DMS 273 (cell line): ENCODE measurements around the gene MAP4K1.

Source experiments
- DNase-seq: peaks from one replicate; lab custom pipeline; 2025; ENCODE audit not compliant: unreplicated experiment; lab: John Stamatoyannopoulos, UW

The MAP4K1 gene

GRCh38 chr19:38617764-38618589 lies at the start of gene MAP4K1:
Gene MAP4K1 (minus strand): TSS chr19:38617953. CDS start chr19:38617895, 58 bp downstream.
- no peak for DNase-seq

DNA sequence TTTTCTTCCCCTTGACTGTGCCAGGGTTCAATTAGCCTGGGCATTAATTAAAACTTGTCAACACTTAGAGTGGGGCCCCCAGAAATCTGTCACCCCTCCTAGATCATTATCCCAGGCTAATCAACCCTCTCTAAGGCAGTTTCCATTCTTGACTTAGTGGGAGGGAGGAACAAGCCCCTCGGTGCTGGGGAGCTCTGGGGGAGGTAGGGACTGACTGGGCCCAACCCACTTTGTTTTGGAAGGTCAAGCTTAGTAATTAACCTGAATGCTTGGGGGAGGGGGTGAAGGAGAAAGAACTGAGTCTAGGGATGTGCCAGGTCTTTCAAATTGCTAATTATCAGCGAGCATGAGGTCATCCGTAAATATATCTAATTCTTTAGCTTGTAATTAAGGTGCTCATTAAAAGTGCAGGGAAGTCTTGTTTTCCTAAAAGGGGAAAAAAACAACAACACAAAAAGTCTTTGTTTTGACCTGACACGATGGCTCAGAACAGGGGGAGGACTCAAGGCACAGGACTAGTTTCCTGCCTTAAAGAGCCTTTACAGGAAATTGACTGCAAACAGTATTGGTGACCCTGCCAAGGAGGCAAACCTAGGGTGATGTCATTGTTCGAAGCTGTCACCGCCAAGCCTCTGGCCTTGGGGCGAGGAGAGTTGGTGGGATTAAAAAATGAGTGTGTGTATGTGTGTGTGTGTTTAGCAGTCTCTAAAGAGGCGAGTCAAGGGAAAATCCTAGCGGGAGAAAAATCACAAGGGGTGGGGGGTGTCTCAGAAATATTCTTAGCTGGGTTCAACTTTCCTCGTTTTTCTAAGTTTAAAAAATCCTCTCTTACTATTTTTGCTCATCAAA lies 49.1 kb upstream of the MAP4K1 start:
- DNase-seq, result peak; percentile 49

DNA sequence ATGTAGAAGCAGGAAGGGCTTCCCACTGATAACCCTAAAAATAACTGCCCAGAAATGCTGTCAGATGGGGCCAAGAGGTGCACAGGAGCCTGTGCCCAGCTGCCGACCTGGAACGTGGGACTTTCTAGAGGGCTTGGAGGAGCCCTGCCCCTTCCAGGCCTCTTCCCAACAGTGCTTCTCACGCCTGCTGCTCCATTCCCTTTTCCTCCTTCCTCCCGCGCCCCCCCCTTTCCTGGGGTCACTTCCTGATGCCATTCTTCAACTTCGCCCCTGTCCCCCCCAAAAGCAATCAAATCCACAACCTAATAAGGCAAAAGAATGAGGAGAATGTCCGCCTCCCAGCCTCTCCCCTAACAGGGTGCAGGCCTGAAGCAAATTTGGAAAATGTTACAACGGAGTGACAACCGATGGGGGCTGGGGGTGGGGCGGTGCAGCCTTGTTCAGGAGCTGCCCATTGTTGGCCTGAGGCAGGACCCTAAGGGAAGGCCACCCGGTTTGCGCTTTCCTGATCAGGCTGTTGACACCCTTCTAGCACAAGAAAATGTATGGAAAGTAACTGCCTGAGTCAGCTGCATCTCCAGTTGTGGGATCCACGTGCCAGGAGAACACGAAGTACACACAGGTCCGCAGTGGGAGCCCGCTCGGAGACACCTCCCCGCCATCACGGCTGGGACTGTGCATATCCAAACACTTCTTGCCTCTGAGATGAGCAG lies 48.4 kb upstream of the MAP4K1 start:
- DNase-seq, result peak; percentile 30

DNA sequence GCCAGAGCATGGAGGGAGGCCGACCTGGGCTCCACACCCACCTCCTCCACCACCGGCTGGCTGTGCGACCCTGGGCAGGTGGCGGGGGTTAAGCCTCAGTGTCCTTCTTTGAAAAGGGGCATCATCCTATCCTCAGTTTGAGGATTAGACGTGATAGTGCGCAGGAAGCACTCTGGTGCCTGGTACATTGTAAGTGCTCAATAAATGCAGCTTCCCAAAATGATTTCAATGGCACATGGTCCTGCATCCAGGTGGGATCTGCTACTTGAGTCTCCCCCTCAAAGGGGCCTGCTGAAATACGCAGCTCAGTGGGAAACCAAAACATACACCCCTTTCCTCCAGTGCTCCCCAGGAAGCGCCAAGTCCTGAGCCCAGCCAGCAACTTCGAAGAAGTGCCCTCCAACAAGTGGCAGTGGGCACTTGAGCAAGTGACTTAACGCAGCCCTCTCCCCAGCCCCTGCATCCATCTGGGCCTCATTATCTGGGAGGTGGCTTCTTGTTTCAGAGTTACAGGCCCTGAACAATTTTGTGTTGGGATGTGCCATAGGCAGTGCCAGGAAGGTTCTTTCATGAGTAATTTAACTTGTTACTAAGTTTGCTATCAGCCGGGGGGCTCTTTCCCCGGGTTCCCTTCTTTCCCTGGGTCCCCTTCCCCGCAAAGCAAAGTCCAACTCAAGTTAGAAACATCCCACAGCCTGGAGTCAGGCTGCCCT lies 47.6 kb upstream of the MAP4K1 start:
- DNase-seq, result peak; percentile 30

DNA sequence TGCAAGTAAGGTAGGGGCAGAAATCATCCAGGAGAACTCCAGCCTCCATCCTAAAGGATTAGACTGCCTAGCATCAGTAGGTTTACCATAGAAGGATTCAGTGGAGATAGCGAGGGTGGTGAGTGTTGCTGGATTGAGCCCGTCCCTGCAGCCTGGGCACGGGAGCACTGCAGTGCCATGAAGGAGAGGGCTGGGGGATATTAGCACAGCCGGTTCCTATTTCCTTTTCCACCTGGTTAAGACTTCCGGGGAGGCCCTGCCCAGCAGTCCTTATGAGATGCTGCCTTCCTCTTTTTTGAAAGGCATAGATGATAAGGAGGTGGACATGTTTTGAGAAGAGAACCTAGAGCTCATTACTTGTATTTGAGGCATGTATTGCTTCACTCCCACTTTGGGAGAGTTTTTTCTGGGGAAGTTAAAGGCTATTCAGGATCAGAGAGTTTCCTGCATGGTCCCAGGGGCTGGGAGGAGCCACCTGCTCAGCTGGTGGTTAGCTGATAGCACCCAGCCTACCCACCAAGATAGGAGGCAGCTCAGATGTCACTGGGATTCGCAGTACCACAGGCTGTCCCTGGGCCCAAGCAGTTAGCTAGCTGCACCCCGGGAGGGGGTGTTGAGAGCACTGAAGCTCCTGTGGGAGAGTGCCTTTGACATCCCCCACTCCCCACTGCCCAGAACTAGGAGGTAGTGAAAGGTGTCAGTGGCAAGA lies 46.9 kb upstream of the MAP4K1 start:
- DNase-seq, result peak; percentile 27

- no peak for DNase-seq
Measured at GRCh38 chr19:38663957-38664502, 46.3 kb upstream of the MAP4K1 start.

- DNase-seq, result no peak
Measured at GRCh38 chr19:38663156-38663651, 45.5 kb upstream of the MAP4K1 start.

- DNase-seq, result no peak
Measured at GRCh38 chr19:38662537-38663155, 44.9 kb upstream of the MAP4K1 start.

DNA sequence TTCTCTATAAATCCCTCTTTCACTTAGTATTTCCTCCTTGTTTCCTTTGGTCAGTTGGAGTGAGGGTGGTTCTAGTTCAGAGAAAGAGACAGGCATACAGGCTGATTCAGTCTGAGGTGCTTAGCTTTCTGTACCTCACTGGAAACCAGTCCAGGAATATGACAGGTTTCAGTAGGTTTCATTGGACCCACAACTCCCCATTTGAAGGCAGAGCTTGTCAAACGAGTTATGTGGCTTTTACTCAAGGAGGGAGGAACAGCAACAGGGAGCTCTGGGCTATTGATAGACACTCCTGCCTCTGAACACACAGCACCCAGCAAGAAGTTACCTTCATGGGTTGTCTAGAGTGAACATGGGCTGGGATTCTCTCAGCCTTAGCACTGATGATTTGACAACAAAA lies 44.2 kb upstream of the MAP4K1 start:
- no peak for DNase-seq

DNA sequence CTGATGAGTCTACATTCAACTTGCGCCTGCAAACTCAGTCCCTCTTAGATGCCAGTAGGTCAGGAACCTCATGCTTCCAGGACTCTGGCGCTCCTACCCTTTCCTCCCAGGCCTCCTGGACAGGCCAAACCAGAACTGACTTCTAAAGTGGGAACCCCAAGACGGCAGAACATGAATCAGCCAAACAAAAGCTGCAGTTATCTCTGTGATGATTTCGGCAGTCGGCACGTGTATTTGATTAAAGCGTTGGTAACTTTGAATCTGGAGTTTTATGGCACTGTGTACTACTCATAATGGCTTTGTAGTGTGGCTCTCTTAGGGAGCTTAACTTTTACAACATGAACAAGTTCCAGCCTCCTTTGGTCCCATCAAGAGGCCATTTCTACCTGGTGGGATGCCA lies 43.4 kb upstream of the MAP4K1 start:
- DNase-seq, result no peak

DNA sequence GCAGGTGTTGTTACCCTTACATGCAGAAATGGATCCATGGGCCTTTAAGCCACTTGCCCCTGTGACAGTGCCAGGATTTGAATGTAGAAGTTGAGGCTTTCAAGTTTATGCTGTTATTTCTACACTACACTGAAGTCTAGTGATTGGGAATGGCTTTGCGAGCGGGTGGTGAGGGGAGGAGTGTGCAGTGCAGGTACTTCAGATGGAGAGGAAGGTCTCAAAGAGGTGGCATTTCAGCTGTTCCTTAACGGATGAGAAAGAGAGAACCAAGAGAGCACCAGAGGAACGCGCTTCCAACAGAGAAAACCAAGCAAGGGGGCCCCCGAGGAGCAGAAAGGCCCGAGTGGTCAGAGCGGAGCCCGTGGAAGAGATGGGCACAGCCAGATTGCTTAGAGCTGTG lies 43.0 kb upstream of the MAP4K1 start:
- no peak for DNase-seq

GRCh38 chr19:38658462-38659306 lies 40.9 kb upstream of the MAP4K1 start:
- DNase-seq, result peak; percentile 84

DNA sequence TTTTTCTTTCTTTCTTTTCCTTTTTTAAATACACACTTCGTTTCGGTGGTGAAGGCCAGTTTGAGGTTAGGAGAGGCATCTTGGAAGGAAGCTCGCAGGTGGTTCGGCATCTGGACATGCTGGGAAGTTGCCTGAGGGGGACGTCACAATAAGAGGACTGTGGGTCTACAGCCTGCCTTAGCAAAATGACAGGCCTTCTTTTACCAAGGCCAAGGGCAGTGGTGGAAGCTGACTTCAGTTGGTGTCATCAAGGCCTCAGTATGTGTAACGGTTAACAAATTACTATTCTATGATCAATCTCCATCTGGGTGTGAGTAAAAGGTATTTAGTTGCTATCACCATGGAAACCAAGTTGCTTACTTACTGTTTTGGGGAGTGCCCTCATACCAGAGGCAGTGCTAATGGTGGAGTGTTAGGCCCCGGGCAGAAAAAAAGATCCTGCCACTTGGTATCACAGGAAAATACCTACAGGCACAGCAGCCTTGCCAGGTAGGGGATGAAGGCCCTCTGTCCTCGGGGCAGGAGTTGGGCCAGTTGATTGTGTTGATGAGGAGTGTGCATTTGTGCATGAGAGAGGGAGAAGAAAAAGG lies 40.0 kb upstream of the MAP4K1 start:
- peak; percentile 42 for DNase-seq

DNA sequence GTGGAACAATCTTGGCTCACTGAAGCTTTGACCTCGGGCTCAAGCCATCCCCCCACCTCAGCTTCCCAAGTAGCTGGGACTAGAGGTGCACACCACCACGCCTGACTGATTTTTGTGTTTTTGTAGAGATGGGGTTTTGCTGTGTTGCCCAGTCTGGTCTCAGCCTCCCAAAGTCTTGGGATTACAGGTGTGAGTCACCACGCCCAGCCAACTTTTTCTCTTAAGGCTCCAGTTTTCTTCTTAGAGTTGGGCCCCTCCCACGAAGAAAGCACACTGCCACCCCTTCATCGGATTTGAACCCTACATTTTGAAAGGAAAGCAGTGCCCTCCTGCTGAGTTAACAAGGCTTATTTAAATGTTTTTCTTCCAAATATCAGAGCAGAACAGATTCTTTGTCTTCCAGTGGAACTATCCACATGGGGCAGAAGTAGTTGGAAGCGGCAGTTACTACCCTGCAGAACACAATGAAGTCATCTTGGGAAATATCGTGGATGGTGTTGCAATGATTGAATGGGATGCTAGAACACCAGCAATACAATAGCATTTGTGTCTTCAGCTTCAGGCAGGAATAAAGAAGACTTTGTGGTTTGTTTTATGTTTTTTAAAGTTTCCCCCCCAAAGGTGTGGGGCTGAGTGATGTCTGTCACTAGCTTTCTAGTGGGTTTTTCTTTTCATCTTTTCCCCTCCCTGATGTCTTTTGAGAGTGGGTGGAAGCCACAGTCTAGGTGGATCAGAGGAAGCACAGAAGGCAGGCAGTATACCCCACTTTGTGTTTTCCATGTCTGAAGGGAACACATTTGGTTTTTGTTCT lies 38.6 kb upstream of the MAP4K1 start:
- DNase-seq, result no peak

- peak; percentile 27 for DNase-seq
Measured at GRCh38 chr19:38655148-38655824, 37.5 kb upstream of the MAP4K1 start.

GRCh38 chr19:38654628-38655055 lies 36.9 kb upstream of the MAP4K1 start:
- peak; percentile 30 for DNase-seq
